CD4-positive, CD25-positive, alpha-beta regulatory T cell (primary cell): ENCODE data around the gene METAP1D. TPM values are rescaled to one million over a fixed set of nuclear protein-coding genes. Genes with fewer than 3 reads are reported as not detected.

Experiments
- ATAC-seq, 2 donors: fragments of 150-1000 bp; cut with Tn5 transposase; one replicate each; pipeline ENCODE4 v1.10.0; 2021; ENCODE audit warnings: low read depth in 2 of 2, moderate number of reproducible peaks in 2 of 2, moderate library complexity in 1 of 2
- DNase-seq, 3 donors: peaks; one replicate each; pipeline versions ENCODE4 v3.0.0 to v3.0.0-alpha.2; 2012 to 2022; ENCODE audit warnings: mixed read lengths in 1 of 3
- H3K27ac ChIP-seq: one replicate; pipeline ENCODE4 v1.7.0; 2013; ENCODE audit warnings: mild to moderate bottlenecking, low read length; ENCODE audit not compliant: insufficient read depth, poor library complexity, severe bottlenecking
- H3K27me3 ChIP-seq: one replicate; pipeline ENCODE4 v1.7.0; 2013; ENCODE audit warnings: low read length; ENCODE audit not compliant: control insufficient read depth, insufficient read depth
- H3K36me3 ChIP-seq: one replicate; pipeline ENCODE4 v1.7.0; 2013; ENCODE audit warnings: mild to moderate bottlenecking, low read length, moderate library complexity; ENCODE audit not compliant: control insufficient read depth, insufficient read depth
- H3K4me1 ChIP-seq: 2 replicates; pipeline ENCODE4 v1.7.0; 2013; ENCODE audit warnings: mild to moderate bottlenecking, low read length; ENCODE audit not compliant: insufficient read depth, control insufficient read depth, poor library complexity, severe bottlenecking
- H3K4me3 ChIP-seq: one replicate; pipeline ENCODE4 v1.7.0; 2013; ENCODE audit warnings: low read depth, mild to moderate bottlenecking, low read length, moderate library complexity
- H3K9me3 ChIP-seq, 2 experiments: 1 replicate in 1 of 2; 2 replicates in 1 of 2; pipeline ENCODE4 v1.7.0; 2013; ENCODE audit warnings: low read length in 2 of 2, mild to moderate bottlenecking in 1 of 2, moderate library complexity in 1 of 2; ENCODE audit not compliant: control insufficient read depth in 2 of 2
- H3K27ac Mint-ChIP-seq, 3 donors: one replicate each; pipeline ENCODE4 v1.8.0; 2020 to 2022; ENCODE audit warnings: mild to moderate bottlenecking in 3 of 3, mixed read lengths in 3 of 3, moderate library complexity in 2 of 3
- H3K27me3 Mint-ChIP-seq: one replicate; pipeline ENCODE4 v1.8.0; 2022; ENCODE audit warnings: mild to moderate bottlenecking, mixed read lengths
- H3K36me3 Mint-ChIP-seq: one replicate; pipeline ENCODE4 v1.8.0; 2020; ENCODE audit warnings: mixed read lengths
- H3K4me1 Mint-ChIP-seq, 4 donors: one replicate each; pipeline ENCODE4 v1.8.0; 2020 to 2022; ENCODE audit warnings: mixed read lengths in 4 of 4, mild to moderate bottlenecking in 1 of 4
- H3K4me3 Mint-ChIP-seq, 4 donors: one replicate each; pipeline ENCODE4 v1.8.0; 2020 to 2022; ENCODE audit warnings: mild to moderate bottlenecking in 4 of 4, mixed read lengths in 4 of 4, moderate library complexity in 3 of 4
- H3K9me3 Mint-ChIP-seq, 7 donors: one replicate each; pipeline ENCODE4 v1.8.0; 2020 to 2022; ENCODE audit warnings: mixed read lengths in 7 of 7, mild to moderate bottlenecking in 3 of 7, moderate library complexity in 2 of 7
- polyA plus RNA-seq, 4 donors: library from polyadenylated mRNA; unstranded; fragments of 300-500 nt; fragmentation: Illumina TruSeq; gene quantifications; one replicate each; pipeline ENCODE4 v1.2.3, GENCODE V29; 2021
- total RNA-seq: library from RNA; stranded (reverse); gene quantifications from one replicate; pipeline ENCODE4 v1.2.3, GENCODE V29; 2022

METAP1D gene
- total and polyA plus RNA-seq, 5 donors from 2014 or later: 0.54 to 3.7 (median 2.3) TPM

DNA sequence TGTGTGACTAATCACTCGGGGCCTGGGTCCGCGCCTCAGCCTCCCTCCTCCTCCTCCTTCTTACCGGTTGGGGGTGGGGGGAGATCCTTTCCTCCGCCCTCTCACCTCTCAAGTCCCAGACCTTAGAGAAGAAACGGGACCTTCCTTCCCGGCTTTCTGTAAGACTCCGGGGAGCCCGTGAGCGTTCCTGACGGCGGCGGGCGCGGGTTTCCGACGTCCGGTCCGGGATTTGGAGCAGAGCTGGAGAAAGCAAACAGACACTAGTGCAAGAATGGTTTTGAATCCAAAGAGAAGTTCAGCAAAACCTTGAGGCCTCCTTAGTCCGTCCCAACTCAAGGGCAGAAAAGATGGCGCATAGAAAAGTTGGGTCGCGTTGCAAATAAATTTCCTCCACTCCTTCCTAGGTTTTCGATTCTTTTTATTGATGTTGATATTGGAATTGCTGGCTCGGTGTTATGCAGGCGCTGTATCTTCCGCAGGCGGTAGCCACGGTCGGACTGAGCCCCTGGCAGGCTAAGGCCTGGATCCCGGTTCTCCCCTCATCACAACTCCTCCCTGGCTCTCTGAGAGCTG, 87.5 kb downstream of the METAP1D start:
- Histone ChIP-seq H3K9me3 (peaks cover 3 to 12% of the 10 kb centered on the region in 2 experiments), H3K4me3 (no peak overlapping the region), H3K27ac (no peak overlapping the region), H3K36me3 (no peaks in the 10 kb centered on the region), H3K4me1 (peaks cover 61% of the 10 kb centered on the region), H3K27me3 (peaks cover 73% of the 10 kb centered on the region)
- Mint-ChIP-seq H3K4me3 (peak overlapping the region; percentile 71 to 97 (median 89)), H3K4me1 (peaks cover 24 to 69% (median 47%) of the 10 kb centered on the region in 4 donors), H3K36me3 (no peaks in the 10 kb centered on the region), H3K27me3 (peaks cover 99% of the 10 kb centered on the region), H3K9me3 (peaks cover 0 to 20% (median 6%) of the 10 kb centered on the region in 7 donors), H3K27ac (peak overlapping the region; percentile 31 to 73 (median 48))
- DNase-seq (peak in 1 of 3 donors; percentile 10), ATAC-seq (no peak)

DNA sequence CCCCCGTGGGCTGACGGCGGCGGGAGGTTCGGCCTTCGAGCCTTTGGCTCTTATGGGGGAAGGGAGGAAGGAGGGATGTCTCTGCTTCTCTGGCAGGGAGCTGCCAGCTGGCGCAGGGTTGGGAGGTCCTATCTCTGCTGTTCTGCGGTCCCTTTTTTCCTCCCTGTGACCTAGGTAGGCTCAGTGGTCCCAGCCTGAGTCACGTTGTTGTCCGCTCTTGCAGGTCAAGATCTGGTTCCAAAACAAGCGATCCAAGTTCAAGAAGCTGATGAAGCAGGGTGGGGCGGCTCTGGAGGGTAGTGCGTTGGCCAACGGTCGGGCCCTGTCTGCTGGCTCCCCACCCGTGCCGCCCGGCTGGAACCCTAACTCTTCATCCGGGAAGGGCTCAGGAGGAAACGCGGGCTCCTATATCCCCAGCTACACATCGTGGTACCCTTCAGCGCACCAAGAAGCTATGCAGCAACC, 88.1 kb downstream of the METAP1D start:
- H3K9me3 ChIP-seq: peaks cover 3 to 7% of the 10 kb centered on the region in 2 experiments
- H3K4me3 ChIP-seq: no peak overlapping the region
- Mint-ChIP-seq H3K36me3 (peaks cover 2% of the 10 kb centered on the region), H3K27ac (peak overlapping the region in 2 of 3 donors; percentile 48 to 81), H3K4me3 (peak overlapping the region; percentile 62 to 97 (median 84)), H3K4me1 (peaks cover 20 to 66% (median 44%) of the 10 kb centered on the region in 4 donors), H3K9me3 (peaks cover 0 to 21% (median 6%) of the 10 kb centered on the region in 7 donors), H3K27me3 (peaks cover 99% of the 10 kb centered on the region)
- DNase-seq (peak in 1 of 3 donors; percentile 27), ATAC-seq (no peak)
- H3K27ac ChIP-seq: no peak overlapping the region
- H3K36me3 ChIP-seq: no peaks in the 10 kb centered on the region
- H3K27me3 ChIP-seq: peaks cover 73% of the 10 kb centered on the region
- H3K4me1 ChIP-seq: peaks cover 56% of the 10 kb centered on the region

DNA sequence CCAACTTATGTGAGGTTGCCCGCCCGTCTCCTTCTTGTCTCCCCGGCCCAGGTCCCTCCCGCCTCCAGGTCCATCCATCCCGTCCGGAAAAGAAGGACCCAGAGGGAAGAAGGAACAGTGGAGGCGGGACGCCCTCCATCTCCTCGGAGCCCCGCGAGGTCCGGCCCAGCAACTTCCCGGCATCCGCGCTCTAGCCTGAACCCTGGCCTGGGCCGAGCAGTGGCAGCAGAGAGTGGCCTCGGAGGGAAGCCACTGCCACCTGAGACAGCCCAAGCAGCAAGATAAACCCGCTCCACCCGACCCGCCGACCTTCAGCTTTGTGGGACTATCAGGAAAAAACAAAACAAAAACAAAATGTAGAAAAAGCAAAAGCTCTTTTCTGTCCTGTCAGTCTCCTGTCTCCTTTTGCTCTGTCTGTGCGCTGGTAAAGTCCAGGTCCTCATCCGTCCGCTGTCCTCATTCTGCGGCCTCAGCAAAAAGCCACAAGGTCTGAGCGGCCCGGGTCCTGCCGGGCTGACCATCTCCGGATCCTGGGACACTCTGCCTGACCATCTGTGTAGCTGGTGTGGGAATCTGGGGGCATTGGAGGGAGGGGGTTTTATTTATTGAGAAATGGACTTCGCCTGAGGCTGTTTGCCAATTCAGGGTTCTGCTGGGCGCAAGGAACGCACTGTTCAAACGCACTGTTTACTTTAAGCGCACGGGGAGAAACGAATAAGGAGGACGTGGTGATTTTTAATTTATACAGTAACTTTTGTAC, 88.7 kb downstream of the METAP1D start:
- H3K4me1 ChIP-seq: peaks cover 50% of the 10 kb centered on the region
- H3K9me3 ChIP-seq: peaks cover 3 to 8% of the 10 kb centered on the region in 2 experiments
- DNase-seq (no peak), ATAC-seq (no peak)
- peak overlapping the region; percentile 62 to 97 (median 84) for H3K4me3 Mint-ChIP-seq
- H3K9me3 Mint-ChIP-seq: peaks cover 0 to 19% (median 6%) of the 10 kb centered on the region in 7 donors
- peaks cover 20 to 65% (median 44%) of the 10 kb centered on the region in 4 donors for H3K4me1 Mint-ChIP-seq
- H3K4me3 ChIP-seq: no peak overlapping the region
- H3K27ac ChIP-seq: no peak overlapping the region
- H3K27ac Mint-ChIP-seq: peak overlapping the region in 2 of 3 donors; percentile 48 to 93
- peaks cover 3% of the 10 kb centered on the region for H3K36me3 Mint-ChIP-seq
- H3K27me3 Mint-ChIP-seq: peaks cover 99% of the 10 kb centered on the region
- peaks cover 75% of the 10 kb centered on the region for H3K27me3 ChIP-seq
- H3K36me3 ChIP-seq: no peaks in the 10 kb centered on the region

DNA sequence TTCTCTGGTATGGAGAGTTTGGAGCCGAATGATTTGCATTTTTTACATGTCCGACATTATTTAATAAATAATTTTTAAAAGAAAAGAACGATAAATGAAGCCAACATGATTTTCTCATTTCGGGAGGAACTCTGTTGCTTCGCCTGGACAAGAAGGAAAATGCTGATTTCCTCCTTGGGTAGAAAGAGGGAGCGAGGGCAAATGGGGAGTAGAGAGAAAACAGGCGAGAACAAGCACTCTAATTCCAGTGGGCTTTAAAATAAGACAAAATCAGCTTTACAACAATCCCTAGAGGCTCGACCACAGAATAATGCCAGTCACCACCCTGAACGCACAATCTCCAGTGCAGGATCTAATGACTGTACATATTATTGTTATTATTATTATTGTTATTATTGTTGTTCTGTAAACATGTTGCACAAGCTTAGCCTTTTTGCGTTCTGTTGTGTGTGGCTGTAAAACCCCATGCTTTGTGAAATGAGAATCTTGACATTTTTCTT, 89.3 kb downstream of the METAP1D start:
- H3K27me3 ChIP-seq: peaks cover 76% of the 10 kb centered on the region
- H3K27me3 Mint-ChIP-seq: peaks cover 99% of the 10 kb centered on the region
- DNase-seq (peak in 1 of 3 donors; percentile 12), ATAC-seq (no peak)
- H3K36me3 Mint-ChIP-seq: peaks cover 3% of the 10 kb centered on the region
- peaks cover 45% of the 10 kb centered on the region for H3K4me1 ChIP-seq
- peak overlapping the region in 1 of 4 donors; percentile 97 for H3K4me3 Mint-ChIP-seq
- peaks cover 0 to 19% (median 6%) of the 10 kb centered on the region in 7 donors for H3K9me3 Mint-ChIP-seq
- H3K4me3 ChIP-seq: no peak overlapping the region
- peaks cover 3 to 14% of the 10 kb centered on the region in 2 experiments for H3K9me3 ChIP-seq
- peaks cover 20 to 64% (median 40%) of the 10 kb centered on the region in 4 donors for H3K4me1 Mint-ChIP-seq
- H3K27ac ChIP-seq: no peak overlapping the region
- no peaks in the 10 kb centered on the region for H3K36me3 ChIP-seq
- peak overlapping the region in 1 of 3 donors; percentile 93 for H3K27ac Mint-ChIP-seq

DNA sequence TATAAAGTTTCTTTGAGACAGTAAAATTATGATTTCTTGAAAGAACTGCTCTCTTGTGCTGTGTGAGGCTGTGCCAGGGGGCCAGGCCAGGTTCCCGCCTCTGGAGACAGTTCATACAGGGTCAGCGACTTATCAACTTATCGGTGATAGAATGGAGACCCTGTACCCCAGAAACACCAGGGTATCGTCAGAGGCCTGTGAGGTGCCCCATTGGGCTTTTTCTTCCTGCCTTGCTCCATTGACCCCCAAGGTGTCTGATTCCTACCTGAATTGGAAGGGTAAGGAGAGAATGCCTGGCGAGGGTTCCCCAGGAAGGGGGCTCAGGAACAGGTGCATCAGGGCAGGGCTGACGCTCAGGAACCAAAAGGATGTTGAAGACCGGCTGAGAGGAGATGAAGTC, 89.9 kb downstream of the METAP1D start:
- peaks cover 97% of the 10 kb centered on the region for H3K27me3 Mint-ChIP-seq
- H3K27ac ChIP-seq: no peak overlapping the region
- H3K36me3 ChIP-seq: no peaks in the 10 kb centered on the region
- H3K4me3 Mint-ChIP-seq: peak overlapping the region in 2 of 4 donors; percentile 41 to 74
- H3K4me1 ChIP-seq: peaks cover 45% of the 10 kb centered on the region
- H3K27ac Mint-ChIP-seq: no peak overlapping the region
- H3K9me3 ChIP-seq: peaks cover 3 to 16% of the 10 kb centered on the region in 2 experiments
- no peak for DNase-seq
- H3K4me3 ChIP-seq: no peak overlapping the region
- H3K9me3 Mint-ChIP-seq: peaks cover 0 to 19% (median 6%) of the 10 kb centered on the region in 7 donors
- no peak for ATAC-seq
- H3K4me1 Mint-ChIP-seq: peaks cover 19 to 61% (median 39%) of the 10 kb centered on the region in 4 donors
- peaks cover 3% of the 10 kb centered on the region for H3K36me3 Mint-ChIP-seq
- peaks cover 71% of the 10 kb centered on the region for H3K27me3 ChIP-seq

DNA sequence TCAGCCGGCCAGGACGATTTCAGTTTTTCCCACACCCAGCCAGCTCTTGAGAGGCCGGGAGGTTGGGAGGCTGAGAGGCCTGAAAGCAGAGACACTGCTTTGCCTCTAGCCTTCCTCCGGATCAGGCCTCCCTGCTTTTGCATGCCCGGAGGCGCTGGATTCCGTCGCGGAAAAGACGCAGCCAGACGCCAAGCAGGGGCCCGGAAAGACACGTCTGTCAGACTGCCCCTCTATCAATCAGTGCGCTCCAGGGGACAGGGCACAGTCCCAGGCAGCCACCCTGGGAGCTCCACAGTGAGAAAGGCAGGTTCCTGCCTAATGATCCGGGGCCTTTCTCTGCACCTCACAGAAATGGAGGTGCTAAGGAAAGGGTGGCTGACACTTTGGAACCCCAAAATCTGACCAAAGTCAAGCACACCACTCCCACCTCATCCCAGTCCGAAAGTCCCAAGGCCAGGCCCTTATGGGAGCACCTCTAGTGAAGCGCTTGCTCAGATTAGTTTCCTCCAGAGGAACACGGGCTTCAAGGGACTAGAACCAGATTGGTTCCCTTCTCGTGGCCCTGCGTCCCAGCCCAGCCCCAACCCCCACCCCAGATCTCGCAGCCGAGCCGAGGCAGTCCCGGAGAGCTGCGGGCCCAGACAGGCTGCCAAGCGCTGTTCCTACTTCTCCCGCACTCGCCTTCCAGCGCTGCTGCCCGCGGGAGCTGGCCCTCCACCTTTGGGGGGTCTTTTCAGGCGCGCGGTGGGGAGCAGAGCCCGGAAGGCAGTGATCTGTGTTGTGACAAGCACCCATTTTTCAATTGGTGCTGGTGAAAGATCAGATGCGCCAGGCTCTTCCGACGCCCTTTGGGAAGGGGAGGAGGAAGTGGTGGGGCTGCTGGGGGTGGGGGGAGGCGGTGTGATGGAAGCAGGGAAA, 90.5 kb downstream of the METAP1D start:
- no peaks in the 10 kb centered on the region for H3K36me3 ChIP-seq
- peak overlapping the region in 3 of 4 donors; percentile 41 to 78 (median 74) for H3K4me3 Mint-ChIP-seq
- no peak overlapping the region for H3K27ac ChIP-seq
- H3K9me3 ChIP-seq: peaks cover 3 to 16% of the 10 kb centered on the region in 2 experiments
- H3K4me1 Mint-ChIP-seq: peaks cover 19 to 61% (median 36%) of the 10 kb centered on the region in 4 donors
- H3K36me3 Mint-ChIP-seq: peaks cover 3% of the 10 kb centered on the region
- no peak overlapping the region for H3K4me3 ChIP-seq
- H3K27ac Mint-ChIP-seq: no peak overlapping the region
- peaks cover 0 to 19% (median 4%) of the 10 kb centered on the region in 7 donors for H3K9me3 Mint-ChIP-seq
- ATAC-seq (no peak), DNase-seq (peak in 1 of 3 donors; percentile 23)
- H3K27me3 ChIP-seq: peaks cover 70% of the 10 kb centered on the region
- H3K4me1 ChIP-seq: peaks cover 45% of the 10 kb centered on the region
- H3K27me3 Mint-ChIP-seq: peaks cover 93% of the 10 kb centered on the region
